Measurements from ENCODE around the gene PDYN.

Gene PDYN

GRCh38 chr20:1947535-1947846 is 46.4 kb downstream of the PDYN start:
- H3K4me3 Mint-ChIP-seq, result no peak overlapping the region
- peaks cover 4% of the 10 kb centered on the region for H3K4me1 Mint-ChIP-seq
- H3K27ac Mint-ChIP-seq, result no peak overlapping the region
- peaks cover 22% of the 10 kb centered on the region for H3K27me3 Mint-ChIP-seq
- H3K9me3 Mint-ChIP-seq, result no peaks in the 10 kb centered on the region
- no peaks in the 10 kb centered on the region for H3K36me3 Mint-ChIP-seq

- Mint-ChIP-seq H3K27me3 (peaks cover 22% of the 10 kb centered on the region), H3K4me1 (peaks cover 4% of the 10 kb centered on the region), H3K36me3 (no peaks in the 10 kb centered on the region), H3K27ac (no peak overlapping the region), H3K4me3 (no peak overlapping the region), H3K9me3 (no peaks in the 10 kb centered on the region)
These were observed 46.9 kb downstream of the PDYN start for GRCh38 chr20:1946762-1947534.

GRCh38 chr20:1946442-1946761 is 47.5 kb downstream of the PDYN start:
- no peaks in the 10 kb centered on the region for H3K36me3 Mint-ChIP-seq
- peaks cover 4% of the 10 kb centered on the region for H3K4me1 Mint-ChIP-seq
- H3K9me3 Mint-ChIP-seq, result no peaks in the 10 kb centered on the region
- no peak overlapping the region for H3K4me3 Mint-ChIP-seq
- no peak overlapping the region for H3K27ac Mint-ChIP-seq
- H3K27me3 Mint-ChIP-seq, result peaks cover 22% of the 10 kb centered on the region

GRCh38 chr20:1945660-1946059 is 48.2 kb downstream of the PDYN start:
- Mint-ChIP-seq H3K9me3 (no peaks in the 10 kb centered on the region), H3K4me1 (peaks cover 4% of the 10 kb centered on the region), H3K27me3 (peaks cover 21% of the 10 kb centered on the region), H3K27ac (no peak overlapping the region), H3K4me3 (no peak overlapping the region), H3K36me3 (no peaks in the 10 kb centered on the region)

- Mint-ChIP-seq H3K27me3 (peaks cover 20% of the 10 kb centered on the region), H3K9me3 (no peaks in the 10 kb centered on the region), H3K4me1 (peaks cover 4% of the 10 kb centered on the region), H3K4me3 (no peak overlapping the region), H3K36me3 (no peaks in the 10 kb centered on the region), H3K27ac (no peak overlapping the region)
These were observed 48.7 kb downstream of the PDYN start for GRCh38 chr20:1945134-1945618.

- no peak overlapping the region for H3K4me3 Mint-ChIP-seq
- H3K27me3 Mint-ChIP-seq, result peaks cover 19% of the 10 kb centered on the region
These were observed 49.3 kb downstream of the PDYN start for GRCh38 chr20:1944345-1945091.

GRCh38 chr20:1943275-1944002 is 50.4 kb downstream of the PDYN start:
- Mint-ChIP-seq H3K4me1 (peaks cover 4% of the 10 kb centered on the region), H3K27ac (no peak overlapping the region), H3K4me3 (no peak overlapping the region), H3K36me3 (no peaks in the 10 kb centered on the region), H3K9me3 (no peaks in the 10 kb centered on the region), H3K27me3 (peaks cover 17% of the 10 kb centered on the region)

More at GRCh38 chr20:1944345-1945091, 49.3 kb downstream of the PDYN start:
- Mint-ChIP-seq H3K36me3 (no peaks in the 10 kb centered on the region), H3K4me1 (peaks cover 4% of the 10 kb centered on the region), H3K9me3 (no peaks in the 10 kb centered on the region), H3K27ac (no peak overlapping the region)

- Mint-ChIP-seq H3K27ac (no peak overlapping the region), H3K27me3 (peaks cover 13% of the 10 kb centered on the region), H3K4me1 (peaks cover 4% of the 10 kb centered on the region)
These were observed 51.2 kb downstream of the PDYN start for GRCh38 chr20:1942486-1943274.

GRCh38 chr20:1942061-1942460 is 51.8 kb downstream of the PDYN start:
- H3K4me1 Mint-ChIP-seq, result peaks cover 4% of the 10 kb centered on the region
- no peak overlapping the region for H3K4me3 Mint-ChIP-seq
- no peaks in the 10 kb centered on the region for H3K36me3 Mint-ChIP-seq
- no peaks in the 10 kb centered on the region for H3K9me3 Mint-ChIP-seq
- no peak overlapping the region for H3K27ac Mint-ChIP-seq
- peaks cover 11% of the 10 kb centered on the region for H3K27me3 Mint-ChIP-seq

More at GRCh38 chr20:1942486-1943274, 51.2 kb downstream of the PDYN start:
- Mint-ChIP-seq H3K4me3 (no peak overlapping the region), H3K9me3 (no peaks in the 10 kb centered on the region), H3K36me3 (no peaks in the 10 kb centered on the region)

- H3K36me3 Mint-ChIP-seq, result no peaks in the 10 kb centered on the region
- no peaks in the 10 kb centered on the region for H3K9me3 Mint-ChIP-seq
- H3K27me3 Mint-ChIP-seq, result peaks cover 8% of the 10 kb centered on the region
- no peaks in the 10 kb centered on the region for H3K4me1 Mint-ChIP-seq
- H3K27ac Mint-ChIP-seq, result no peak overlapping the region
- H3K4me3 Mint-ChIP-seq, result no peak overlapping the region
These were observed 52.6 kb downstream of the PDYN start for GRCh38 chr20:1941226-1941625.

- H3K4me3 Mint-ChIP-seq, result no peak overlapping the region
- no peaks in the 10 kb centered on the region for H3K36me3 Mint-ChIP-seq
- no peak overlapping the region for H3K27ac Mint-ChIP-seq
- no peaks in the 10 kb centered on the region for H3K9me3 Mint-ChIP-seq
- H3K4me1 Mint-ChIP-seq, result no peaks in the 10 kb centered on the region
- peaks cover 9% of the 10 kb centered on the region for H3K27me3 Mint-ChIP-seq
These were observed 53.3 kb downstream of the PDYN start for GRCh38 chr20:1940581-1940980.

GRCh38 chr20:1939270-1939595 is 54.6 kb downstream of the PDYN start:
- Mint-ChIP-seq H3K36me3 (no peaks in the 10 kb centered on the region), H3K27me3 (peaks cover 5% of the 10 kb centered on the region), H3K9me3 (no peaks in the 10 kb centered on the region), H3K4me1 (no peaks in the 10 kb centered on the region), H3K4me3 (no peak overlapping the region), H3K27ac (no peak overlapping the region)

- H3K9me3 Mint-ChIP-seq, result no peaks in the 10 kb centered on the region
- no peaks in the 10 kb centered on the region for H3K4me1 Mint-ChIP-seq
- no peak overlapping the region for H3K4me3 Mint-ChIP-seq
- peaks cover 5% of the 10 kb centered on the region for H3K27me3 Mint-ChIP-seq
- no peak overlapping the region for H3K27ac Mint-ChIP-seq
- no peaks in the 10 kb centered on the region for H3K36me3 Mint-ChIP-seq
These were observed 55.2 kb downstream of the PDYN start for GRCh38 chr20:1938464-1939269.

- peaks cover 5% of the 10 kb centered on the region for H3K27me3 Mint-ChIP-seq
These were observed 56.4 kb downstream of the PDYN start for GRCh38 chr20:1937316-1937976.

More at GRCh38 chr20:1937316-1937976, 56.4 kb downstream of the PDYN start:
- Mint-ChIP-seq H3K36me3 (no peaks in the 10 kb centered on the region), H3K27ac (no peak overlapping the region), H3K4me1 (no peaks in the 10 kb centered on the region), H3K9me3 (no peaks in the 10 kb centered on the region), H3K4me3 (no peak overlapping the region)
